Uterus (tissue), 2 donors: ENCODE results near the gene TMEM175.

ENCODE experiments used
- CTCF ChIP-seq, 4 experiments: fragments of 200-600 bp in 2 of 4; fragments of 450-650 bp in 2 of 4; sonication (generic) in 2 of 4; IDR thresholded peaks; one replicate each; pipeline ENCODE4 v1.5.1; 2016 to 2019; ENCODE audit warnings: antibody characterized with exemption in 4 of 4, mild to moderate bottlenecking in 2 of 4, moderate library complexity in 1 of 4
- POLR2A ChIP-seq, 2 donors: fragments of 450-650 bp; IDR thresholded peaks; one replicate each; pipeline ENCODE4 v1.6.1; 2016; ENCODE audit warnings: antibody characterized with exemption in 2 of 2, mild to moderate bottlenecking in 1 of 2, moderate library complexity in 1 of 2

- TF ChIP-seq CTCF (IDR thresholded peaks at IDR 0.05) = no peak
- TF ChIP-seq POLR2A (IDR thresholded peaks at IDR 0.05) = no peak
Observed at GRCh38 chr4:945274-946102, 13.2 kb downstream of the TMEM175 start.
